Measurements from ENCODE around the gene MEIS1.

MEIS1 gene

GRCh38 chr2:66582987-66583880 is 148.3 kb downstream of the MEIS1 start:
- no peak overlapping the region for H3K9ac ChIP-seq (ENCODE audit: low read length)
- H3K27ac ChIP-seq (ENCODE audit: low read length) = no peak overlapping the region
- no peak overlapping the region for H3K4me2 ChIP-seq (ENCODE audit: low read length)
- H3K4me1 ChIP-seq (ENCODE audit: low read length) = no peaks in the 10 kb centered on the region
- H3K27me3 ChIP-seq (ENCODE audit: low read depth, low read length) = no peaks in the 10 kb centered on the region
- H3K36me3 ChIP-seq (replicated peaks; ENCODE audit: low read depth, low read length) = no peaks in the 10 kb centered on the region
- TF ChIP-seq CTCF (IDR thresholded peaks at IDR 0.05; ENCODE audit: low read depth, low read length) (no peak), EZH2phosphoT487 (IDR thresholded peaks at IDR 0.05; ENCODE audit: low read depth) (no peak)
- no peak overlapping the region for H3K4me3 ChIP-seq (ENCODE audit: low read length)
- H3K79me2 ChIP-seq (ENCODE audit: low read length) = no peaks in the 10 kb centered on the region
- H4K20me1 ChIP-seq (ENCODE audit: insufficient read depth, low read length) = no peaks in the 10 kb centered on the region
- no peaks in the 10 kb centered on the region; the same call in 1 of the 2 replicates for H3K9me3 ChIP-seq (ENCODE audit: insufficient read depth, low read length)
- H2AFZ ChIP-seq (ENCODE audit: low read depth, low read length) = no peak overlapping the region

GRCh38 chr2:66583881-66584280 is 149.0 kb downstream of the MEIS1 start:
- Histone ChIP-seq H3K9ac (ENCODE audit: low read length) (no peak overlapping the region), H4K20me1 (ENCODE audit: insufficient read depth, low read length) (no peaks in the 10 kb centered on the region), H3K36me3 (replicated peaks; ENCODE audit: low read depth, low read length) (no peaks in the 10 kb centered on the region), H3K79me2 (ENCODE audit: low read length) (no peaks in the 10 kb centered on the region), H3K4me1 (ENCODE audit: low read length) (no peaks in the 10 kb centered on the region), H3K4me3 (ENCODE audit: low read length) (no peak overlapping the region), H3K27ac (ENCODE audit: low read length) (no peak overlapping the region), H3K4me2 (ENCODE audit: low read length) (no peak overlapping the region), H3K9me3 (ENCODE audit: insufficient read depth, low read length) (no peaks in the 10 kb centered on the region; the same call in 1 of the 2 replicates), H2AFZ (ENCODE audit: low read depth, low read length) (no peak overlapping the region), H3K27me3 (ENCODE audit: low read depth, low read length) (no peaks in the 10 kb centered on the region)
- TF ChIP-seq CTCF (IDR thresholded peaks at IDR 0.05; ENCODE audit: low read depth, low read length) (no peak), EZH2phosphoT487 (IDR thresholded peaks at IDR 0.05; ENCODE audit: low read depth) (no peak)

GRCh38 chr2:66585587-66585986 is 150.7 kb downstream of the MEIS1 start:
- Histone ChIP-seq H3K27me3 (ENCODE audit: low read depth, low read length) (no peaks in the 10 kb centered on the region), H3K4me3 (ENCODE audit: low read length) (no peak overlapping the region), H3K4me2 (ENCODE audit: low read length) (no peak overlapping the region), H2AFZ (ENCODE audit: low read depth, low read length) (no peak overlapping the region), H3K9ac (ENCODE audit: low read length) (no peak overlapping the region), H3K27ac (ENCODE audit: low read length) (no peak overlapping the region), H3K4me1 (ENCODE audit: low read length) (no peaks in the 10 kb centered on the region), H4K20me1 (ENCODE audit: insufficient read depth, low read length) (no peaks in the 10 kb centered on the region), H3K79me2 (ENCODE audit: low read length) (no peaks in the 10 kb centered on the region), H3K36me3 (replicated peaks; ENCODE audit: low read depth, low read length) (no peaks in the 10 kb centered on the region), H3K9me3 (ENCODE audit: insufficient read depth, low read length) (no peaks in the 10 kb centered on the region; the same call in 1 of the 2 replicates)
- TF ChIP-seq CTCF (IDR thresholded peaks at IDR 0.05; ENCODE audit: low read depth, low read length) (no peak), EZH2phosphoT487 (IDR thresholded peaks at IDR 0.05; ENCODE audit: low read depth) (no peak)

GRCh38 chr2:66587216-66587615 is 152.3 kb downstream of the MEIS1 start:
- Histone ChIP-seq H3K4me3 (ENCODE audit: low read length) (no peak overlapping the region), H3K27ac (ENCODE audit: low read length) (no peak overlapping the region), H2AFZ (ENCODE audit: low read depth, low read length) (no peak overlapping the region), H3K36me3 (replicated peaks; ENCODE audit: low read depth, low read length) (no peaks in the 10 kb centered on the region), H3K9me3 (ENCODE audit: insufficient read depth, low read length) (no peaks in the 10 kb centered on the region; the same call in 1 of the 2 replicates), H3K9ac (ENCODE audit: low read length) (no peak overlapping the region), H3K4me2 (ENCODE audit: low read length) (no peak overlapping the region), H3K27me3 (ENCODE audit: low read depth, low read length) (no peaks in the 10 kb centered on the region), H4K20me1 (ENCODE audit: insufficient read depth, low read length) (no peaks in the 10 kb centered on the region), H3K79me2 (ENCODE audit: low read length) (no peaks in the 10 kb centered on the region), H3K4me1 (ENCODE audit: low read length) (no peaks in the 10 kb centered on the region)
- no peak for TF ChIP-seq EZH2phosphoT487 (IDR thresholded peaks at IDR 0.05; ENCODE audit: low read depth)
- TF ChIP-seq CTCF (IDR thresholded peaks at IDR 0.05; ENCODE audit: low read depth, low read length) = peak; percentile 33; the same call in 1 of the 2 replicates

All from OCI-LY3 (cell line).